SK-N-SH (cell line): Measurements from ENCODE around the gene EIF5AL1.

Source experiments
- CTCF ChIP-seq: fragments of 200-600 bp; sonication (generic); IDR thresholded peaks from 2 replicates; pipeline ENCODE4 v1.6.1; 2017; ENCODE audit warnings: antibody characterized with exemption, mild to moderate bottlenecking, moderate library complexity
- EP300 ChIP-seq, 2 experiments: IDR thresholded peaks; 2 replicates each; pipeline versions ENCODE4 v1.4.0 to v1.6.1; 2012; ENCODE audit warnings: borderline replicate concordance in 1 of 2, low read depth in 1 of 2, low read length in 1 of 2
- EZH2phosphoT487 ChIP-seq: fragments of 200-600 bp; sonication (generic); IDR thresholded peaks from 2 replicates; pipeline ENCODE4 v1.6.1; 2017; ENCODE audit warnings: low read depth, mixed run types, mild to moderate bottlenecking, antibody characterized with exemption, moderate library complexity, borderline replicate concordance
- FOSL2 ChIP-seq: IDR thresholded peaks from 2 replicates; pipeline ENCODE4 v1.4.0; 2012; ENCODE audit warnings: low read depth, mild to moderate bottlenecking, moderate library complexity, borderline replicate concordance
- MAX ChIP-seq: IDR thresholded peaks from 2 replicates; pipeline ENCODE4 v1.4.0; 2012; ENCODE audit warnings: low read depth
- POLR2AphosphoS5 ChIP-seq: IDR thresholded peaks from 2 replicates; pipeline ENCODE4 v1.6.1; 2012; ENCODE audit warnings: low read depth, low read length
- RFX5 ChIP-seq: IDR thresholded peaks from 2 replicates; pipeline ENCODE4 v1.6.1; 2012; ENCODE audit warnings: mild to moderate bottlenecking, improper control_type of control experiment, low read length
- SMC3 ChIP-seq: IDR thresholded peaks from 2 replicates; pipeline ENCODE4 v1.6.1; 2012; ENCODE audit warnings: low read depth, low read length, improper control_type of control experiment
- TAF1 ChIP-seq: IDR thresholded peaks from 2 replicates; pipeline ENCODE4 v1.6.1; 2012; ENCODE audit warnings: low read depth, mild to moderate bottlenecking, low read length, moderate library complexity, borderline replicate concordance
- TCF12 ChIP-seq: IDR thresholded peaks from 2 replicates; pipeline ENCODE4 v1.4.0; 2012
- TF ChIP-seq, protein P1 (sequence below): fragments of 150-350 bp; IDR thresholded peaks from 2 replicates; pipeline ENCODE4 v1.6.1; 2017; ENCODE audit warnings: antibody characterized with exemption, low read length, low read depth, borderline replicate concordance
- TF ChIP-seq, protein P2 (sequence below): IDR thresholded peaks from 2 replicates; pipeline ENCODE4 v1.6.1; 2012; ENCODE audit warnings: mild to moderate bottlenecking, low read depth, low read length, moderate library complexity
- TF ChIP-seq, protein P3 (sequence below): IDR thresholded peaks from 2 replicates; pipeline ENCODE4 v1.4.0; 2012; ENCODE audit warnings: low read depth, borderline replicate concordance

- TF ChIP-seq EZH2phosphoT487 = no peak
- TF ChIP-seq TCF12 = no peak
- TF ChIP-seq MAX = no peak
- no peak for TF ChIP-seq CTCF
- TF ChIP-seq RFX5 = no peak
- no peak for TF ChIP-seq EP300 (IDR thresholded peaks at IDR 0.05; ENCODE audit: borderline replicate concordance in 1 of 2, low read depth in 1 of 2, low read length in 1 of 2)
- TF ChIP-seq TAF1 = no peak
- TF ChIP-seq FOSL2 = no peak
- no peak for TF ChIP-seq SMC3
- TF ChIP-seq, protein P1, sequence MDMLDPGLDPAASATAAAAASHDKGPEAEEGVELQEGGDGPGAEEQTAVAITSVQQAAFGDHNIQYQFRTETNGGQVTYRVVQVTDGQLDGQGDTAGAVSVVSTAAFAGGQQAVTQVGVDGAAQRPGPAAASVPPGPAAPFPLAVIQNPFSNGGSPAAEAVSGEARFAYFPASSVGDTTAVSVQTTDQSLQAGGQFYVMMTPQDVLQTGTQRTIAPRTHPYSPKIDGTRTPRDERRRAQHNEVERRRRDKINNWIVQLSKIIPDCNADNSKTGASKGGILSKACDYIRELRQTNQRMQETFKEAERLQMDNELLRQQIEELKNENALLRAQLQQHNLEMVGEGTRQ = no peak
- TF ChIP-seq POLR2AphosphoS5 = no peak
- TF ChIP-seq, protein P2, sequence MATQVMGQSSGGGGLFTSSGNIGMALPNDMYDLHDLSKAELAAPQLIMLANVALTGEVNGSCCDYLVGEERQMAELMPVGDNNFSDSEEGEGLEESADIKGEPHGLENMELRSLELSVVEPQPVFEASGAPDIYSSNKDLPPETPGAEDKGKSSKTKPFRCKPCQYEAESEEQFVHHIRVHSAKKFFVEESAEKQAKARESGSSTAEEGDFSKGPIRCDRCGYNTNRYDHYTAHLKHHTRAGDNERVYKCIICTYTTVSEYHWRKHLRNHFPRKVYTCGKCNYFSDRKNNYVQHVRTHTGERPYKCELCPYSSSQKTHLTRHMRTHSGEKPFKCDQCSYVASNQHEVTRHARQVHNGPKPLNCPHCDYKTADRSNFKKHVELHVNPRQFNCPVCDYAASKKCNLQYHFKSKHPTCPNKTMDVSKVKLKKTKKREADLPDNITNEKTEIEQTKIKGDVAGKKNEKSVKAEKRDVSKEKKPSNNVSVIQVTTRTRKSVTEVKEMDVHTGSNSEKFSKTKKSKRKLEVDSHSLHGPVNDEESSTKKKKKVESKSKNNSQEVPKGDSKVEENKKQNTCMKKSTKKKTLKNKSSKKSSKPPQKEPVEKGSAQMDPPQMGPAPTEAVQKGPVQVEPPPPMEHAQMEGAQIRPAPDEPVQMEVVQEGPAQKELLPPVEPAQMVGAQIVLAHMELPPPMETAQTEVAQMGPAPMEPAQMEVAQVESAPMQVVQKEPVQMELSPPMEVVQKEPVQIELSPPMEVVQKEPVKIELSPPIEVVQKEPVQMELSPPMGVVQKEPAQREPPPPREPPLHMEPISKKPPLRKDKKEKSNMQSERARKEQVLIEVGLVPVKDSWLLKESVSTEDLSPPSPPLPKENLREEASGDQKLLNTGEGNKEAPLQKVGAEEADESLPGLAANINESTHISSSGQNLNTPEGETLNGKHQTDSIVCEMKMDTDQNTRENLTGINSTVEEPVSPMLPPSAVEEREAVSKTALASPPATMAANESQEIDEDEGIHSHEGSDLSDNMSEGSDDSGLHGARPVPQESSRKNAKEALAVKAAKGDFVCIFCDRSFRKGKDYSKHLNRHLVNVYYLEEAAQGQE = no peak
- TF ChIP-seq, protein P3, sequence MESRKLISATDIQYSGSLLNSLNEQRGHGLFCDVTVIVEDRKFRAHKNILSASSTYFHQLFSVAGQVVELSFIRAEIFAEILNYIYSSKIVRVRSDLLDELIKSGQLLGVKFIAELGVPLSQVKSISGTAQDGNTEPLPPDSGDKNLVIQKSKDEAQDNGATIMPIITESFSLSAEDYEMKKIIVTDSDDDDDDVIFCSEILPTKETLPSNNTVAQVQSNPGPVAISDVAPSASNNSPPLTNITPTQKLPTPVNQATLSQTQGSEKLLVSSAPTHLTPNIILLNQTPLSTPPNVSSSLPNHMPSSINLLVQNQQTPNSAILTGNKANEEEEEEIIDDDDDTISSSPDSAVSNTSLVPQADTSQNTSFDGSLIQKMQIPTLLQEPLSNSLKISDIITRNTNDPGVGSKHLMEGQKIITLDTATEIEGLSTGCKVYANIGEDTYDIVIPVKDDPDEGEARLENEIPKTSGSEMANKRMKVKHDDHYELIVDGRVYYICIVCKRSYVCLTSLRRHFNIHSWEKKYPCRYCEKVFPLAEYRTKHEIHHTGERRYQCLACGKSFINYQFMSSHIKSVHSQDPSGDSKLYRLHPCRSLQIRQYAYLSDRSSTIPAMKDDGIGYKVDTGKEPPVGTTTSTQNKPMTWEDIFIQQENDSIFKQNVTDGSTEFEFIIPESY = no peak
These were observed 43.3 kb upstream of the EIF5AL1 start for GRCh38 chr10:79468841-79469585.
